Measurements from ENCODE around the gene METTL26.

DNA sequence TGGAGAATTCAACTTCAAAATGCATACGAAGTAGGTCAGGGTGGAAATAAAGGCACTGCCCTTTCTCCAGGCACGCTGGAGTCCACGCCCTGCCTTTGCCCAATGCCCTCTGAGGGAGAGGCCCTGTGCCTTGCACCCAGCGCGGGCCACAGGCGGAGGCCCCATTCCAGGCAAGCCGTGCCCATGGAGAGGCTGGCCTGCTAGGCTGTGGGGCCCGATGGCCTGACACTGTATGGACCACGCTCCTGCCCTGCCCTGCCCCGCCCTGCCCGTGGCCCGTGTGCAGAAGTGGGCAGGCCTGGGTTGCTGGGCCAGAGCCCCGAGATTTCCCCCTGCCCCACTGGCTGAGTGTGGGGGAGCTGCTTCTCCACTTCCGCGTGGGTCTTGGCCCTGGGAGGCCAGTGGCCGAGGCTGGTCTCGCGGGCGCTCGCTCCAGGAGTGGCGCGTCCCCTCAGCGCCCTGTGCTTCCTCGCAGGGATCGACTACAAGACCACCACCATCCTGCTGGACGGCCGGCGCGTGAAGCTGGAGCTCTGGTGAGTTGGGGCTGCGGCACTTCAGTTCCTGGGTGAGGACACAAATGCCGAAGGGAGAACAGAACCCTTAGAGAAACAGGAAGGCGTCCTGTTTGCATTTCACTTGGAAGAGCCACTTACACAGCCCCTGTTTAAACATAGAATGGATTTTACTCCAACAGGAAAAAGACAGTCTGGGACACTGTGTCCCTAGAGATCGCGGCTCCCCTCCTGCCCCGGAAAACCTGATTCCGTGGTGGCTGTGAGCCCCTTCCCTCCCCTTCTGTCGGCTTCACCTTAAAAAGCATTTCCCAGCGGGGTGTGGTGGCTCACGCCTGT lies 19.1 kb downstream of the METTL26 start:
- TF ChIP-seq, protein P1, sequence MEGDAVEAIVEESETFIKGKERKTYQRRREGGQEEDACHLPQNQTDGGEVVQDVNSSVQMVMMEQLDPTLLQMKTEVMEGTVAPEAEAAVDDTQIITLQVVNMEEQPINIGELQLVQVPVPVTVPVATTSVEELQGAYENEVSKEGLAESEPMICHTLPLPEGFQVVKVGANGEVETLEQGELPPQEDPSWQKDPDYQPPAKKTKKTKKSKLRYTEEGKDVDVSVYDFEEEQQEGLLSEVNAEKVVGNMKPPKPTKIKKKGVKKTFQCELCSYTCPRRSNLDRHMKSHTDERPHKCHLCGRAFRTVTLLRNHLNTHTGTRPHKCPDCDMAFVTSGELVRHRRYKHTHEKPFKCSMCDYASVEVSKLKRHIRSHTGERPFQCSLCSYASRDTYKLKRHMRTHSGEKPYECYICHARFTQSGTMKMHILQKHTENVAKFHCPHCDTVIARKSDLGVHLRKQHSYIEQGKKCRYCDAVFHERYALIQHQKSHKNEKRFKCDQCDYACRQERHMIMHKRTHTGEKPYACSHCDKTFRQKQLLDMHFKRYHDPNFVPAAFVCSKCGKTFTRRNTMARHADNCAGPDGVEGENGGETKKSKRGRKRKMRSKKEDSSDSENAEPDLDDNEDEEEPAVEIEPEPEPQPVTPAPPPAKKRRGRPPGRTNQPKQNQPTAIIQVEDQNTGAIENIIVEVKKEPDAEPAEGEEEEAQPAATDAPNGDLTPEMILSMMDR (IDR thresholded peaks at IDR 0.05) = no peak
- TF ChIP-seq POLR2A (IDR thresholded peaks at IDR 0.05) = no peak
